K562 (cell line): Measurements from ENCODE around the gene RNF224. TPM values are rescaled to one million over a fixed set of nuclear protein-coding genes. Genes with fewer than 3 reads are reported as not detected.
A peak's percentile ranks its signal among the peaks of the same experiment; 100 is the strongest.

ENCODE experiments used
- C11orf30 ChIP-seq: fragments of 450-650 bp; IDR thresholded peaks from 2 replicates; pipeline ENCODE4 v1.6.1; 2016; ENCODE audit warnings: low read depth, mild to moderate bottlenecking
- DPF2 ChIP-seq: fragments of 450-650 bp; IDR thresholded peaks from 2 replicates; pipeline ENCODE4 v1.6.1; 2016
- FUS ChIP-seq: fragments of 200-400 bp; formaldehyde crosslinking; optimal IDR thresholded peaks from 2 replicates; pipeline ENCODE3; 2017; ENCODE audit warnings: low read depth, low read length
- HES1 ChIP-seq: fragments of 450-650 bp; IDR thresholded peaks from 2 replicates; pipeline ENCODE4 v1.6.1; 2016; ENCODE audit warnings: low read depth, mild to moderate bottlenecking, moderate library complexity
- HOMEZ ChIP-seq: fragments of 250-450 bp; sonication (Bioruptor Pico); IDR thresholded peaks from 2 replicates; pipeline ENCODE4 v1.4.0; 2020; ENCODE audit warnings: mild to moderate bottlenecking, moderate library complexity
- NCOA1 ChIP-seq: fragments of 450-650 bp; IDR thresholded peaks from 2 replicates; pipeline ENCODE4 v1.6.1; 2016; ENCODE audit warnings: low read depth
- PYGO2 ChIP-seq: fragments of 450-650 bp; IDR thresholded peaks from 2 replicates; pipeline ENCODE4 v1.6.1; 2016; ENCODE audit warnings: mild to moderate bottlenecking, missing genetic modification characterization, moderate library complexity, missing compliant biosample characterization
- RAD51 ChIP-seq: fragments of 450-650 bp; IDR thresholded peaks from 2 replicates; pipeline ENCODE4 v1.7.1; 2016; ENCODE audit warnings: low read depth, mild to moderate bottlenecking, borderline replicate concordance
- RBM34 ChIP-seq: fragments of 200-400 bp; formaldehyde crosslinking; IDR thresholded peaks from 2 replicates; pipeline ENCODE4 v1.6.1; 2018; ENCODE audit warnings: low read length, borderline replicate concordance; ENCODE audit not compliant: insufficient read depth
- SIN3B ChIP-seq: fragments of 450-650 bp; IDR thresholded peaks from 2 replicates; pipeline ENCODE4 v1.6.1; 2017; ENCODE audit warnings: low read depth, mild to moderate bottlenecking, moderate library complexity
- SMAD3 ChIP-seq: fragments of 450-650 bp; formaldehyde crosslinking; conservative IDR thresholded peaks from 2 replicates; pipeline ENCODE4 v1.4.0; 2020; ENCODE audit warnings: mild to moderate bottlenecking
- SMAD4 ChIP-seq: fragments of 250-450 bp; sonication (Bioruptor Pico); conservative IDR thresholded peaks from 2 replicates; pipeline ENCODE4 v1.8.0; 2021; ENCODE audit warnings: inconsistent platforms, mild to moderate bottlenecking, moderate library complexity
- TAF1 ChIP-seq: IDR thresholded peaks from 2 replicates; pipeline ENCODE4 v1.6.1; 2011; ENCODE audit warnings: mild to moderate bottlenecking, low read length, moderate library complexity; ENCODE audit not compliant: insufficient read depth, control insufficient read depth, severe bottlenecking; ENCODE audit errors: extremely low read depth
- TAF9B ChIP-seq: fragments of 450-650 bp; IDR thresholded peaks from 2 replicates; pipeline ENCODE4 v1.6.1; 2018; ENCODE audit warnings: mild to moderate bottlenecking; ENCODE audit not compliant: partially characterized antibody
- TEAD4 ChIP-seq, 2 experiments: sonication (generic) in 1 of 2; formaldehyde crosslinking in 1 of 2; IDR thresholded peaks; 2 replicates each; pipeline versions ENCODE4 v1.6.1 to v1.8.0; 2012 to 2022; ENCODE audit warnings: borderline replicate concordance in 1 of 2, inconsistent platforms in 1 of 2, low read length in 1 of 2, mild to moderate bottlenecking in 1 of 2, missing genetic modification reagents in 1 of 2
- ZFP36 ChIP-seq: fragments of 150-350 bp; IDR thresholded peaks from 2 replicates; pipeline ENCODE4 v1.6.1; 2018; ENCODE audit warnings: low read length, low read depth; ENCODE audit not compliant: partially characterized antibody
- ZNF140 ChIP-seq: fragments of 250-450 bp; sonication (Bioruptor Pico); IDR thresholded peaks from 2 replicates; pipeline ENCODE4 v1.8.0; 2021; ENCODE audit warnings: moderate library complexity, mild to moderate bottlenecking, inconsistent platforms
- ZNF436 ChIP-seq: fragments of 250-450, 450-650 bp; sonication (Bioruptor Pico); formaldehyde crosslinking; IDR thresholded peaks from 2 replicates; pipeline ENCODE4 v1.7.0; 2020; ENCODE audit warnings: mild to moderate bottlenecking
- ZNF583 ChIP-seq: fragments of 250-450 bp; sonication (Bioruptor Pico); IDR thresholded peaks from 2 replicates; pipeline ENCODE4 v1.4.0; 2020
- ZNF707 ChIP-seq: fragments of 250-450 bp; sonication (Bioruptor Pico); conservative IDR thresholded peaks from 2 replicates; pipeline ENCODE4 v1.8.0; 2022; ENCODE audit warnings: inconsistent platforms, mild to moderate bottlenecking, moderate library complexity
- ZNF77 ChIP-seq: fragments of 250-450 bp; sonication (Bioruptor Pico); IDR thresholded peaks from 2 replicates; pipeline ENCODE4 v1.5.0; 2020
- polyA plus RNA-seq, 8 experiments: library from polyadenylated mRNA; depleted of rRNA in 4 of 8; stranded (reverse) in 5 of 8; unstranded in 3 of 8; fragments of >200 nt; fragmentation: Nextera tagmentation in 2 of 8; fragmentation: Illumina TruSeq in 1 of 8; extraction: Ambion mirVana in 2 of 8; extraction: Trizol in 1 of 8; gene quantifications; 2 replicates each; pipeline versions ENCODE4 v1.2.1 to v1.2.3, GENCODE V29; 2011 to 2014; ENCODE audit warnings: inconsistent platforms in 1 of 8, missing spikeins in 1 of 8
- total RNA-seq, 7 experiments: library from RNA; depleted of rRNA in 6 of 7; stranded (reverse); fragments of >200 nt in 6 of 7; fragmentation: Illumina TruSeq in 2 of 7; extraction: Trizol in 2 of 7; gene quantifications; 2 replicates each; pipeline versions ENCODE4 v1.2.1 to v1.2.3, GENCODE V29; 2011 to 2021; ENCODE audit warnings: low replicate concordance in 1 of 7
- TF ChIP-seq, protein P1 (sequence below), 2 experiments: fragments of 450-650 bp; IDR thresholded peaks; 2 replicates each; pipeline ENCODE4 v1.6.1; 2016
- TF ChIP-seq, protein P2 (sequence below): fragments of 450-650 bp; IDR thresholded peaks from 2 replicates; pipeline ENCODE4 v1.6.1; 2016
- TF ChIP-seq, protein P3 (sequence below): conservative IDR thresholded peaks from 2 replicates; pipeline ENCODE4 v1.6.1; 2011; ENCODE audit warnings: low read depth, mild to moderate bottlenecking, low read length; ENCODE audit not compliant: control insufficient read depth

The RNF224 gene
- total and polyA plus RNA-seq, 9 of the 15 experiments (the other 6 are each of a cell fraction or from before 2014, with no cell fraction given): not detected

GRCh38 chr9:137240841-137241489 lies 13.7 kb downstream of the RNF224 start, which contains the start of gene TUBB4B (continued):
- no peak for TF ChIP-seq TEAD4 (IDR thresholded peaks at IDR 0.05; ENCODE audit: low read length)
- TF ChIP-seq TEAD4 (CRISPR knock-in tag; IDR thresholded peaks at IDR 0.05; ENCODE audit: borderline replicate concordance): no peak
- TF ChIP-seq TAF9B: no peak
- no peak for TF ChIP-seq C11orf30
- TF ChIP-seq ZNF140: no peak
- no peak for TF ChIP-seq FUS
- TF ChIP-seq HOMEZ: no peak
- TF ChIP-seq, protein P1, sequence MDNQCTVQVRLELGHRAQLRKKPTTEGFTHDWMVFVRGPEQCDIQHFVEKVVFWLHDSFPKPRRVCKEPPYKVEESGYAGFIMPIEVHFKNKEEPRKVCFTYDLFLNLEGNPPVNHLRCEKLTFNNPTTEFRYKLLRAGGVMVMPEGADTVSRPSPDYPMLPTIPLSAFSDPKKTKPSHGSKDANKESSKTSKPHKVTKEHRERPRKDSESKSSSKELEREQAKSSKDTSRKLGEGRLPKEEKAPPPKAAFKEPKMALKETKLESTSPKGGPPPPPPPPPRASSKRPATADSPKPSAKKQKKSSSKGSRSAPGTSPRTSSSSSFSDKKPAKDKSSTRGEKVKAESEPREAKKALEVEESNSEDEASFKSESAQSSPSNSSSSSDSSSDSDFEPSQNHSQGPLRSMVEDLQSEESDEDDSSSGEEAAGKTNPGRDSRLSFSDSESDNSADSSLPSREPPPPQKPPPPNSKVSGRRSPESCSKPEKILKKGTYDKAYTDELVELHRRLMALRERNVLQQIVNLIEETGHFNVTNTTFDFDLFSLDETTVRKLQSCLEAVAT (IDR thresholded peaks at IDR 0.05): peak; percentile 66 to 99
- no peak for TF ChIP-seq ZNF77
- TF ChIP-seq ZFP36: peak; percentile 6
- no peak for TF ChIP-seq RAD51
- TF ChIP-seq NCOA1: no peak
- TF ChIP-seq SMAD3: no peak
- TF ChIP-seq TAF1: peak; percentile 99
- TF ChIP-seq, protein P2, sequence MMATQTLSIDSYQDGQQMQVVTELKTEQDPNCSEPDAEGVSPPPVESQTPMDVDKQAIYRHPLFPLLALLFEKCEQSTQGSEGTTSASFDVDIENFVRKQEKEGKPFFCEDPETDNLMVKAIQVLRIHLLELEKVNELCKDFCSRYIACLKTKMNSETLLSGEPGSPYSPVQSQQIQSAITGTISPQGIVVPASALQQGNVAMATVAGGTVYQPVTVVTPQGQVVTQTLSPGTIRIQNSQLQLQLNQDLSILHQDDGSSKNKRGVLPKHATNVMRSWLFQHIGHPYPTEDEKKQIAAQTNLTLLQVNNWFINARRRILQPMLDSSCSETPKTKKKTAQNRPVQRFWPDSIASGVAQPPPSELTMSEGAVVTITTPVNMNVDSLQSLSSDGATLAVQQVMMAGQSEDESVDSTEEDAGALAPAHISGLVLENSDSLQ: peak; percentile 100
- TF ChIP-seq ZNF583 (CRISPR knock-in tag): no peak
- no peak for TF ChIP-seq DPF2
- no peak for TF ChIP-seq RBM34
- no peak for TF ChIP-seq SIN3B
- no peak for TF ChIP-seq HES1
- TF ChIP-seq, protein P3, sequence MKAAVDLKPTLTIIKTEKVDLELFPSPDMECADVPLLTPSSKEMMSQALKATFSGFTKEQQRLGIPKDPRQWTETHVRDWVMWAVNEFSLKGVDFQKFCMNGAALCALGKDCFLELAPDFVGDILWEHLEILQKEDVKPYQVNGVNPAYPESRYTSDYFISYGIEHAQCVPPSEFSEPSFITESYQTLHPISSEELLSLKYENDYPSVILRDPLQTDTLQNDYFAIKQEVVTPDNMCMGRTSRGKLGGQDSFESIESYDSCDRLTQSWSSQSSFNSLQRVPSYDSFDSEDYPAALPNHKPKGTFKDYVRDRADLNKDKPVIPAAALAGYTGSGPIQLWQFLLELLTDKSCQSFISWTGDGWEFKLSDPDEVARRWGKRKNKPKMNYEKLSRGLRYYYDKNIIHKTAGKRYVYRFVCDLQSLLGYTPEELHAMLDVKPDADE: peak; percentile 63
- TF ChIP-seq ZNF707 (CRISPR knock-in tag): no peak
- TF ChIP-seq SMAD4 (CRISPR knock-in tag): peak; percentile 56
- no peak for TF ChIP-seq ZNF436
- no peak for TF ChIP-seq PYGO2 (tag)
